Activated gamma-delta T cell (primary cell): ENCODE measurements around the gene IFNA17.
"Not testable (repeated sequence)": the region's sequence is repeated elsewhere in the genome, so short reads cannot be mapped to it uniquely, and the experiment has no call there.

Experiments used
- DNase-seq: peaks from one replicate; lab custom pipeline; 2025; lab: John Stamatoyannopoulos, UW
- total RNA-seq, 2 donors: gene quantifications; one replicate each; lab custom pipeline; 2026; lab: John Stamatoyannopoulos, UW

Gene IFNA17
- total RNA-seq, result 0 reads per million in 2 donors

DNA sequence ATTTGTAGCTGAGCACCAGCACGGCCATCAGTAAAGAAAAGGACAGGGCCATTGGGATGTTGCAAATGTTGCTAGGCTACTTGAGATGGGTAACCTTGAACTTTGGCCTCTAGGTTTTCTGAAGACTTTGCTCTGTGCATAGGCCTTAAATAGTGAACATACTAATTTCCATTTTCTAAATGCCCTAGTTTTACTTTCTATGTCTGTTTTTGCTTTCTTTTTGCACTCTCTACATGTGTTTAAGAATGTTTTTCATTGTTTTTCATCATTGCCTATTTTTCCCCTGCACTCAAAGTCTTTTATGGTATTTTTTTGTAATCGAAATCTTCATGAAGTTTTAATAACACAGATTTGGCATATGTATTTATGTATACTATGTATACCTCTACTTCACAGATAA lies at the start of gene IFNA17:
Gene IFNA17 (minus strand): TSS at position 101 of the 400 bp plus-strand sequence. CDS start 49 bp downstream, at position 52.
- DNase-seq, result no peak

DNA sequence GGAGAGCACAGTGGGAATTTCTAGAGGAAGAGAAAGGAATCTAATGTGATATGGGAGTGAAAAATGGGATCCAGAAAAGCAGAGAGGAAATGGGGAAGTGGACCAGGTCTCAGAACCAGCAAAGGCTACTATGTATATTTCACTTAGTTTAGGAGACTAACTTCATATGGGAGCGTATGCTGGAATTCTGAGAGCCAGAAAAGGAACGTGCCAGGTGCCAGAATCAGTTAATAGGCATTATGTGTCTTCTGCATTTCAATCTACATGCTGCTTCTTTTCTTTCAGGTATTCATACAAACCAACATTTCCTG lies 40.3 kb upstream of the IFNA17 start:
- DNase-seq, result no peak

DNA sequence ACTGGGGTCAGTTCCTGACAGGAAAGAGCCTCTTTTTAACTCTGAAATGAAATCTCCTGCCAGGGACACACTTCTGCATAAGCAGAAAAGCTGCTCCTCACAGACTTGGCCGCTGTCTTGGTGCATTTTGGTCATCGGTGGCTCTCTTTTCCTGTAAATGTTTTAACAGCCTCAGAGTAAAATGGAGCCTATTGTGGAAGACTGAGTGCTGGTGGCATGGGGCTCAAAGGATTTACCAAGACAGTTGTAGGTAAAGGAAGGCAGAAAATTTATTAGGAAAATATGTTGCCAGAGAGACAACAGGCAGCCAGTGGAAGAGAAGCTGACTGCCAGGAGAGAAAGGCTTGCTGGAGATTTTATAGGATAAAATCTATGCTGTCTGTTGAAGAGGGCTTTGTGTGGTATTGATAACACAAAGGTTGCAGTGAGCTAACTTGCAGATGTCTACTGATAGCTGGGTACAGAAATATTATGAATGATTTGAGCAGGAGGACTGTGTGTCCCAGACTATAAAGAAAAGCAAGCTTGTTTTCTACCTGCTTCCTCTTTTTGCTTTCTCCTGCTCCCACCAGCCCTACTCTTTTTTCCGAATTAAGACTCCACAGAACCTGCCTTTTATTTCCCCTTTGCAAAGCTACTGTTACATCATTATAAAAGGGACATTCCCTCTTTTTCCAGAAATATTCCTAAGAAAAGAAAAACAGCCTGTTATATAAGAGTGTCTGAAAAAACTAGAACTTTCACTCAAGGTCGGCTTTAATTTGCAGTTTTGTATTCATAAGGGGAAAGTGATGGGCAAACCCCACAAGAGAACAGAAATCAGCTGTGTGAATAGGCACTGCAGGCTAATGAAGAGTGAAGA lies 39.7 kb upstream of the IFNA17 start:
- no peak for DNase-seq

DNA sequence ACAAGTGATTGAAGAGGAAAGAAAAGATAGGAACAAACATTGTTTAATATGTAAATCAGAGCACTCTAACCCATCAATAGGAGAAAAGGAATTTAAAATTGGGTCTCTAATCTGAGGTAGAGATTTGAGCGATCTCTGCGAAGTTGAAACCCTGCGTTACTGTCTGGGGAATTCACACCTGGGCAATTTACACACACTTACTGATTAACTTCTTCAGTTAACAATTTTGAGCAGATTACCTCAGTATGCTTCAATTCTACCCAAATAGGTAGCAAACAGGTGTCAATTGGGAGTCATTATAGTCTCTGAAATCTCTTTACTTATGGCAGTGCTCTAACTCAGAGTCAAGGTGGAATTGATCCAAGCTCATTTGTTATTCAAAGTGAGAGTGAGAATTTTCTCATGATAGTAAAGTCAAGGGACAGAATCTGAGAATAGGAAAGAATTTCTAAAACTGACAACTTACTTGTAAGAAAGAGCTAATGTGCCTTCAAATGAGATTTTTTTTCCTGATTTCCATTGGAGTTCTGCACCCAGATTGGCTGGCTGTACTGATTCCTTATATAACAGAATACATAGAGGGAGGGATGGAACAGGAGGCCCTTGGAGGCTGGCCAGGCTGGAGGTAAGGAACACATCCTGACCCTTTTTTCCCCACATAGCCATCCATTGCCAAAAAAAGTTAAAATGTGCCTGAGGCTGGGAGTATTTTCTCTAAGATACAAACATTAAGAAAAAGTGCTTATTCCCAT lies 38.9 kb upstream of the IFNA17 start:
- DNase-seq, result no peak

DNA sequence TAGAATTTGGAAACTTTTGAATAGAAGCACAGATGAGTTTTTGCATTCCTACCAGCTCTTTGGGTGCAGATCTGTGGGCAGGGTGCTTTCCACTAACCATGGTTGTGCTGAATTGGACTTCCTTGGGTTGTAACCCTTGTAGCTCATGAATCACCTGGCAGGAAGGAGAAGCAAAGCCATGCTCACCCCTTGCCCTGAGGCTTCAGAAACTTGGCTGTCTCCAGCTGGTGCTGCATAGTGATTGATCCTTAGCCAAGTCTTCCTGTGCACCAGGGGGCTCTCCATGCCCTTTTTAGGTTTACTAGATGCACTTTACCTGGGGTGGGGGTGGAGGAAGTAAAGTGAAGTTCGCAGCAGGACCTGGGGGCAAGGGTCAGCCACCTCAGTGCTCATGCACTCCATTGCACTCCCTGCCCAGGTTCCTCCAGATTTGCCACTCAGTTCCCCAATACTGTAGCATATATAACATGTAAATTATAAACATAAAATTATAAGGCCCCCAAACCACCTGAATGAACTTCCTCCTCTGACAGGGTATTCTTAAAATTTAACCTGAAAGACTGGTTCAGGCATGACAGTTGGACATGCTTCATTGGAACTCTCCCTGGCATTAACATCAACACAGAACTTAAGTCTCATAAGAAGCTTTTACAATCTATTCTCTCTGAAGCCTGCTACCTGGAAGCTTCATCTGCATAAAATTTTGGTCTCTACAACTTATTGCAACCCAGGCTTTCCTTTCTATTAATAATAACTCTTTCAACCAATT lies 37.6 kb upstream of the IFNA17 start:
- no peak for DNase-seq

DNA sequence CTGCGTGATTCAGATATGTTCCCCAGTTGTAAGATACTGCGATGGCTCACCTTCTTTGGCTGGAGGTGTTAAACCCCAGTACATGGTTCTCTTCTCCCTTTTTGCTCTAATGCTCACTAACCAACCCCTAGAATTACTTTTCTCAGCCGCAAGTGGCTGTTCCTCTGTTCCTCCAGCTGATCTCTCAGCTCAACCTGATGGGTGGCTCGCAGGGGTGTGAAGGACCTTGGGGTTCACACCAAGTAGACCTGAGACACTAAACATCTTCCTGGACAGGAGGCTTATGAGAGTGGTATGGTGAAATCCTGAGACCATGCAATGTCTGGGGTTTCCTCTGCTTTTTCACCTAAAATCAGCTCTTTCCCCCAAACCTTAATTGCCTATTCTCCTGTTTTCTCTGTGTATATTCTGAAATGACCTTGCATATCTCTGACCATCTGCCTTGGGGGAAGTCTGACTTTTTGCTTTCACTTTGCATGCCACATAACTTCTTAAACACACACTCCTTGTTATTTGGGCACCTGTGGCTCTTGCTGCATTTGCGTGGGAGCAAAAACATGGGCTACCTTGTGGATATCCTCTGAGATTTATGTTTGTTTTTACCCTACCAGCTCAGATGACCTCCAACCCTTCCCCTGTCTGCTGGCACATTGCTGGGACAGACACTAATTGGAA lies 27.7 kb upstream of the IFNA17 start:
- DNase-seq, result no peak

DNA sequence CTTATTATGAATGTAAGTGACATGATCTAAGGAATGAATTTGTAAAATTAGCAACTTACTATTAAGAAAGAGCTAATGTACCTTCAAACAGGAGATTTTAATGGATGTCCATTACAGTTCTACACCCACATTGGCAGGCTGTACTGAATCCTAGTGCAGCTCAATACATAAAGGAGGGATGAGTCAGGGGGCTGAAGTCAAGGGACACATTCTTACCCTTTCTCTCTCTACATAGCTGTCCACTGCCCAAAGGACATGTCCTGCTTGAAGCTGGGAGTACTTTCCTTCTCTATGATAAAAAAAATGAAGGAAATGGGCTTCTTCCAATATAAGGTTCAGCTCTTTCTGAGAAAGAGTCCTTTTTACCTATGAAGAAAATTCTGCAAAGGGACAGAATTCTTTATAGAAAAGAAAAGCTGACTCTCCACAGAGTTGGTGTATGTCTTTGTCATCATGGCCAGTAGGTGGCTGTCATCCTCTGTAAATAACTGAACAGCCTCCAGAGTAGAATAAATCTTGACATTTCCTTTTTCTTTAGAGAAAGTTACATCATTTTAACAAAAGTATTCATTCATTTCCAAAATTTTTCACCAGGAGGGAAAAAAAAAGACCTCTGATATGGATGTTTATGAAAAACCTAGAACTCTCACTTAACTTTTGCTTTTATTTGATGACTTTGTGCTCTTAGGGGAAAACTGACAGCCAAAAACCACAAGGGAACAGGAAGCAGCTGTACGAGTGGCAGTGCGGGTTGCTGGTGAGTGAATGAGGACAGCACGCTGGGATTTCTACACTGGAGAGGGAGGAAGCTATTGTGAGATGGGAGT lies 24.9 kb upstream of the IFNA17 start:
- DNase-seq, result no peak

DNA sequence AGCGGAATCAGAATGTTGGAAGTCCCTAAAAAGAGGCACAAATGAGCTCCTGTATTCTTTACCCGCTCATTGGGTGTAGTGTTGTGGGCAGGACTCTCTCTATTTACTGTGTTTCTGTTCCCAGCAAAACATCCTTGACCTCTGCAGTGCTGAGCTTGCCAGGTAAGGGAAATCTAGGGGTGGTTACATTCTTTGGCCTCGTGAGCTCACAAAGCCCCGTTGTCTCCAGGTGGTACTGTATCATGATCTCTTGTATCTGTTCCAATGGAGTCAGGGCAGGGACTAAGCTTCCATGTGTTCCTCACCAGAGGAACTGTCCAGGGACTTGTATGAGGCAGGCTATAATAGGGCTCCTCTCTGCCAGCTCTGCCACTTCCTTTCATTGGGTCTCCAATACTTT lies 23.6 kb upstream of the IFNA17 start:
- no peak for DNase-seq

DNA sequence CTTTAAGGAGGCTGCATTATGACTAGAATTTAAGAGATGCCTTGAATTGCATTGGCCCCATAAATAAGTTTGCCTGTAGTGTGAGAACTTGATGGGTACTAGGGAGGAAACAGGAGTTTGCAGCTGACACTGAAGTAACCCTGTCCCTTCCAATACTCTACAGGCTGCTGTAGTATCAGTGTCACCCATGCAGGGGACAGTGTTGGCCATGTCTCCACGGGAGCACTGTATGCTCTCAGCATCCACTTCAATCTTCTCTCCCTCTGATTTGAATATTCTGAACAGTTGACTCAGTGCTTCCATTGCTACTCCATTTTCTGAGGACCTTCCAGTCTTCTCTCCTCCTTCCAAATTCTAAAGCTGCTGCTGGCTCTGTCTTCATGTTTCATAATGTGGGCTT lies 23.2 kb upstream of the IFNA17 start:
- no peak for DNase-seq

DNA sequence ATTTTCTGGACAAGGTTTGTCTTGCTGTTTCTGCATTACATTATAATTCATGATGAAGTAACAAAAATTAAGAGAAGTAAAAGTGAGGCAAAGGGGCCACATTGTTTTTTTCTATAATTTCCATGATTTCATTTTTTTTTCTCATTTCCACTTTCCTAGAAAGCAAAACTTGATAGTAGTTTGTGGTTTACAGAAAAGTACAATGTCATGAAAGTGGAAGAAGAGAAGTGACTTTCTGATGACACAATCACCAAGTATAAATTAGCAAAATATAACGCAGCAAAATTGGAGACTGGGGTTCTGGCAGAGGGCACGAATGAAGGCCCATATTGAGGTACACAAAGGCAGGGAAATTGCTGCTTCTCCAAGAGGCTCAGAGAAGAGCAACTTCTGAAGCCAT lies 16.8 kb upstream of the IFNA17 start:
- DNase-seq, result no peak

DNA sequence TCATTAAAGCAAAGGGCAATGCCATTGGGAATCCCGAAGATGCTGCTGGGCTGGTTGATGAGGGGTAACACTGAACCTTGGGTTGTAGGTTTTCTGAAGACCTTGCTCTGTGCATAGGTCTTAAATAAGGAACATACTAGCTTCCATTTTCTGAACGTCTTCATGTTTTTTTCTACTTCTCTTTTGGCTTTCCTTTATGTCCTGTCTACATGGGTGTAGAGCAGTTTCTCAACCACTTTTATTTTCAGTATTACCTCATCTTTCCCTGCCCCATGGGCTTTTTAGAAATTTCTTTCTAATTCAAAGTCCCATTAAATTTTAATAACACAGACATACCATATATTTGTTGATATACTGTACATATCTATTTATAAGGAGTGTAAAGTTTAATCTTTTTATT lies 11.9 kb upstream of the IFNA17 start, which contains the start of gene IFNA14:
Gene IFNA14 (minus strand): TSS at position 95 of the 400 bp plus-strand sequence. CDS start 70 bp downstream, at position 25.
- no peak for DNase-seq

DNA sequence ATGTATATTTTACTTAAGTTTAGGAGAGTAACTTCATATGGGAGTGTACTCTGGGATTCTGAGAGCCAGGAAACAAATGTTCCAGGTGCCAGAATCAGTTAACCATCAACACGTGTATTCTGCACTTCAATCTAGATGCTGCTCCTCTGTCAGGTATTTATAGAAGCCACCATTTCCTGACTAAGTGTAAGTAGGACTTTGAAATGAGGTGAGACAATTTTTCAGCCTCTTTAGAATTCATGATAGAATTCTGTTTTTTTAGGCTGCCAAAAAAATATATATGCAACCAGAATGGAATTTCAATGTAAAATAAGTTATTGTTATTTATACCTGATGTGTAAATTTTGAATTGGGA lies 8.3 kb upstream of the IFNA17 start:
- DNase-seq, result not testable (repeated sequence)

DNA sequence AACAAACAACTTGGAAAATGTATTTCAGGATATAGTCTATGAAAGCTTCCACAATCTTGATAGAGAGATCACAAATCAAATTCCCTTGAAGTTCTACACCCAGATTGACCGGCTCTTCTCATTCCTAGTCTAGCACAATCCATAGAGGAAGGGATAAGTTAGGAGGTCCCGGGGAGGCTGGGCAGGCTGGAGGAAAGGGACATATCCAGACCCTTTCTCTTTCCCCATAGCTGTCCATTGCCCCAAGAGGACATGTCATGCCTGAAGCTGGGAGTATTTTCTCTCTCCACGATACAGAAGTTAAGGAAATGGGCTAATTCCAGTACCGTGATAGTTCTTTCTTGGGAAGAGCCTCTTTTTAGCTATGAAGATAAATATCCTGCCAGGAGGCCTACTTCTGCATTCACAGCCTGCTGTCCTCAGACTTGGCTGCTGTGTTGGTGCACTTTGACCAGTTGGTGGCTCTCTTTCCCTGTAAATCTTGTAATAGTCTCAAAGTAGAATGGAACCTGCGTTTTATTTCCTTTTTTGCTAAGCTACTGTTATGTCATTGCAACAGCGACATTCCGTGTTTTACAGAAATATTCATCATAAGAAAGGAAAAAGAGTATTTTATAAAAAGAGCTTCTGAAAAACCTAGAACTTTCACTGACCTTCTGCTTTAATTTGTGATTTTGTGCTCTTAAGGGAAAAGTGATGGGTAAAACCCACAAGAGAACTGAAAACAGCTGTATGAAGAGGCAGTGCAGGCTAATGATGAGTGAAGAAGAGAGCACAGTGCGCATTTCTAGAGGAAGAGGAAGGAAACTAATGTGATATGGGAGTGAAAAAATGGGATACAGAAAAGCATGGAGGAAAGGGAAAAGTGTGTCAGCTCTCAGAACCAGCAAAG lies 7.7 kb upstream of the IFNA17 start:
- not testable (repeated sequence) for DNase-seq

DNA sequence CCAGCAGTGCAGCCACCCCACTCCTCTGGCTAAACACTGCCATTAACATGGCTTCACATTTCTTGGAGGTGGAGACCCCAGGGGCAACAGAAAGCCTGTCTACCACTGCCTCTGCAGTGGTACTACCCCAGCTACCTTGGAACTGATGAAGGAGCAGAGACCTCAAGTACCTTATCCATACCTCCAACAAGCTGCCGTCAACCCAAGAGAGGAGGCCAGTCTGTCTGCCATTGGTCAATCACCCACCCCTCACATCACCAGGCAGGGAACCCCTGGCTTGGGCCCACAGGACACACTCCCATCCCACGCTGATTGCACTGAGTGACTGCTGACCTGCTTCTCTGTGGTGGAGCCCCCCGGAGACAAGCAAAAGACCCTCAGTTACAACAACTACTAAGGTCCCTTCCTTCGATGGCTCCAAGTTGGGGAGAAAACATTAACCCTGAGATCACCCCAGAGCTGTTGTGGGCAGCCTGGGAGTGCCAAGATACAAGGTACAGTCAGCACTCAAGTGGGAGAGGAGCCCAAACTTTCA lies 6.2 kb upstream of the IFNA17 start:
- DNase-seq, result no peak

DNA sequence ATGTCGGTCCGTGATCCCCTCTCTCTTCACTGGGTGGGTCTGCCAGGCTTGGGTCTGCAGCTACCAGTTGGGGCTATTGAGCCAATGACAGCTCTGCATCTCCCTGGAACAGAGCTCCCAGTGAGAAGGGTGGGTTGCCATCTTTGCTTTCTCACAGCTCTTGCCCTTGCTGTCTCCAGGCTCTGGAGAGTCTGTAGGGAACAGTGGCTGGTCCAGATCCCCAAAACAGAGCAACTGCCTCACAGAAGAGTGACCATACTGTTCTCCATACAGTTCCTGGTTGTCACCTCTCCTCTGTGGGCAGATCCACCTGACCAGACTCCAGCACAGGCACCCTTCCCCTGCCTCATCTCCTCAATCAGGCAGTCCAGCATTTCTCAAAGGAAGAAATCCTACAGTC lies 5.2 kb upstream of the IFNA17 start:
- DNase-seq, result no peak

DNA sequence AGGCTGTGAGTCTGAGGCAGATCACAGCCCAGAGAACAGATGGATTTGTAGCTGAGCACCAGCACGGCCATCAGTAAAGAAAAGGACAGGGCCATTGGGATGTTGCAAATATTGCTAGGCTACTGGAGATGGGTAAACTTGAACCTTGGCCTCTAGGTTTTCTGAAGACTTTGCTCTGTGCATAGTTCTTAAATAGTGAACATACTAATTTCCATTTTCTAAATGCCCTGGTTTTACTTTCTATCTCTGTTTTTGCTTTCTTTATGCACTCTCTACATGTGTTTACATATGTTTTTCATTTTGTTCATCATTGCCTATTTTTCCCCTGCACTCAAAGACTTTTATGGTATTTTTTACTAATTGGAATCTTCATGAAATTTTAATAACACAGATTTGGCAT lies 10.8 kb downstream of the IFNA17 start, which contains the start of gene IFNA16:
Gene IFNA16 (minus strand): TSS at position 101 of the 400 bp plus-strand sequence. CDS start 6 bp downstream, at position 95.
- not testable (repeated sequence) for DNase-seq

DNA sequence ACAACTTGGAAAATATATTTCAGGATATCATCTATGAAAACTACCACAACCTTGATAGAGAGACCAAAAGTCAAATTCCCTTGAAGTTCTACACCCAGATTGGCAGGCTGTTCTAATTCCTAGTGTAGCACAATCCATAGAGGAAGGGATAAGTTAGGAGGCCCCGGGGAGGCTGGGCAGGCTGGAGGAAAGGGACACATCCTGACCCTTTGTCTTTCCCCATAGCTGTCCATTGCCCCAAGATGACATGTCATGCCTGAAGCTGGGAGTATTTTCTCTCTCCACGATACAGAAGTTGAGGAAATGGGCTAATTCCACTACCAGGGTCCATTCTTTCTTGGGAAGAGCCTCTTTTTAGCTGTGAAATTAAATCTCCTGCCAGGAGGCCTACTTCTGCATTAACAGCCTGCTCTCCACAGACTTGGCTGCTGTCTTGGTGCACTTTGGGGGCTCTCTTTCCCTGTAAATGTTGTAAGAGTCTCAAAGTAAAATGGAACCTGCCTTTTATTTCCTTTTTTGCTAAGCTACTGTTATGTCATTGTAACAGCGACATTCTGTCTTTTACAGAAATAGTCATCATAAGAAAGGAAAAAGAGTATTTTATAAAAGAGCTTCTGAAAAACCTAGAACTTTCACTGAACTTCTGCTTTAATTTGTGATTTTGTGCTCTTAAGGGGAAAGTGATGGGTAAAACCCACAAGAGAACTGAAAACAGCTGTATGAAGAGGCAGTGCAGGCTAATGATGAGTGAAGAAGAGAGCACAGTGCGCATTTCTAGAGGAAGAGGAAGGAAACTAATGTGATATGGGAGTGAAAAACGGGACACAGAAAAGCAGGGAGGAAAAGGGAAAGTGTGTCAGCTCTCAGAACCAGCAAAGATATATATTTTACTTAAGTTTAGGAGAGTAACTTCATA lies 14.4 kb downstream of the IFNA17 start:
- not testable (repeated sequence) for DNase-seq

DNA sequence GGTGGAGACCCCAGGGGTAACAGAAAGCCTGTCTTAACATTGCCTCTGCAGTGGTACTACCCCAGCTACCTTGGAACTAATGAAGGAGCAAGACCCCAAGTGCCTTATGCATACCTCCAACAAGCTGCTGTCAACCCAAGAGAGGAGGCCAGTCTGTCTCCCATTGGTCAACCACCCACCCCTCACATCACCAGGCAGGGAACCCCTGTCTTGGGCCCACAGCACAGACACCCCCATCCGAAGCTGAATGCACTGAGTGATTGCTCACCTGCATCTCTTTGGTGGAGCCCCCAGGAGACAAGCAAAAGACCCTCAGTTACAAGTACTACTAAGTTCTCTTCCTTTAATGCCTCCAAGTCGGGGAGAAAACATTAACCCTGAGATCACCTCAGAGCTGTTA lies 15.9 kb downstream of the IFNA17 start:
- not testable (repeated sequence) for DNase-seq
